NCI-H1436 treated with DMSO at 0.1 percent for 48 hours (cell line): Measurements from ENCODE around the gene CCDC3.
"Not testable (repeated sequence)": the region's sequence is repeated elsewhere in the genome, so short reads cannot be mapped to it uniquely, and the experiment has no call there.

ENCODE experiments used
- DNase-seq: peaks from one replicate; lab custom pipeline; 2025; lab: John Stamatoyannopoulos, UW

CCDC3 gene

GRCh38 chr10:13000431-13000830 is 1.1 kb downstream of the CCDC3 start:
- DNase-seq = no peak

- no peak for DNase-seq
Measured at GRCh38 chr10:12999849-13000248, 1.7 kb downstream of the CCDC3 start.

GRCh38 chr10:12995425-12995861 is 6.1 kb downstream of the CCDC3 start:
- no peak for DNase-seq

DNA sequence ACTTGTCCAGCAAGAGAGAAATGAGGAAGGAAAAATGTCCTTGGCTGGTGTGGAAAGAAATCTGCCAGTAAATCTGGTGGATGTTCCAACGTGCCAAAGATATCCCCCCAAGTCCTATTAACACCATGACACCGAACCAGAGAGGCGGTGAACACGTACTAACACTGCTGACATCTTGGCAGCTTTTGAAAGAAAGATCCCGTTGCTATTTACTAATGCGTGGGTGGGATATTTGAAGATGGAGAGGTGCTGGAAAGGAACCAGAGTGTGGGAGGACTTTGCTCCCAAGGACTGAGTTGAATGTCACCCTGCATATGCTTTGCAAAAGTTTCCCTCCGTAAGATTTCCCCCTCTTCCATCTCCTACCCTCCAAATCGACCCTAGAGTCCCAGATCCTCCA is 7.9 kb downstream of the CCDC3 start:
- no peak for DNase-seq

DNA sequence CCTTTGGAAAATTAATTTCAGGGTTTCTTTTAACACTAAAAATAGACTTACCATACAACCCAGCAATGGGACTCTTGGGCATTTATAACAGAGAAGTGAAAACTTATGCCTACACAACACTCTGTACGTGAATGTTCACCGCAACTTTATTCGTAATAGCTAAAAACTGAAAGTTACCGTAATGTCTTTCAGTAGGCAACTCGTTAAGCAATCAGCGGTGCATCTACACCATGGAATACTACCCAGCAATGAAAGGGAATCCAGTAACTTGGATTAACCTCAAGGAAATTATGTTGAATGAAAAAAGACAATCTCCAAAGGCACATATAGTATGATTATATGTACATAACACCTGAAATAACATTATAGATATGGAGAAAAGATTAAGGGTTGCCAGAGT is 16.2 kb downstream of the CCDC3 start:
- DNase-seq = no peak

GRCh38 chr10:12984165-12984747 is 17.3 kb downstream of the CCDC3 start:
- no peak for DNase-seq

- not testable (repeated sequence) for DNase-seq
Measured at GRCh38 chr10:12983568-12983967, 17.9 kb downstream of the CCDC3 start.

DNA sequence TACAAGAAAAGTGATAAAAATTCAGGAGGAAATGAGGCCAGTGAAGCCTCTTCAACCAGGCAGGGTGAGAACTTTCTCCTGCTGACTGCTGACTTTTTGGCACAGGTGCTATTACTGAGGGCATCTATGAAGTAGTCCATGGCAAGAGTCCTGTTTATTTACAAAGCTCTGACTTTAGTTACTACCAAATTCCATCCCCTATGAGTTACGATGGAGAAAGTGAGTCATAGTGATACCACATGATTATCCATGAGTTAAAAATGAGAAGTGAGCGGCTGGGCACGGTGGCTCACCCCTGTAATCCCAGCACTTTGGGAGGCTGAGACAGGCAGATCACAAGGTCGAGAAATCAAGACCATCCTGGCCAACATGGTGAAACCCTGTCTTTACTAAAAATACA is 19.9 kb downstream of the CCDC3 start:
- no peak for DNase-seq

- DNase-seq = no peak
Measured at GRCh38 chr10:12980713-12981306, 20.7 kb downstream of the CCDC3 start.

DNA sequence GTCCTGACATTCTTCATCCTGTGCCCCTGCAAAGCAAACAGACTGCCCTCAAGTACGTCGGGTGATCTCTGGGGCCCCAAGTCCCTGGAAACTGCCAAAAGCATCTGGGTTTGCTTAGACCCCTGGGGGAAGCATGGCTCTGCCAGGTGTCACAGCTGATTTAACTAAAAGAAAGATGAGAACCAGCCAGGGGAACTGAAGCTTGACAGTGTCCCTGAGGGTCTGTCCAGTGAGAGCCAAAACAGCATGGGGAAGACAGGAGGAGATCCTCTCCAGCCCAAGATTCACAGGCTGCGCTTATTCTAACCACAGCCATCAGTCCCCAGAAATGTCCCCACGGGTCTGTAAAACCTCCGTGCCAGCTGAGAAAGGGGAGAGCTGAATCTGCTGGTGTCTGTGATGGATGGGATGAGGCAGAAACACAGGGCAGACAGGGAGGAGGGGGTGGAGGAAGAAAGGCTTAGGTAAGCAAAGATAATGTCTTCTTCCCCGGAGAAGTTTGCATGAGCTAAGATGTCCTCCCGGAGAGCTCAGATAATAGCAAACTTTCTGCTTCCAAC is 21.3 kb downstream of the CCDC3 start:
- DNase-seq = no peak

DNA sequence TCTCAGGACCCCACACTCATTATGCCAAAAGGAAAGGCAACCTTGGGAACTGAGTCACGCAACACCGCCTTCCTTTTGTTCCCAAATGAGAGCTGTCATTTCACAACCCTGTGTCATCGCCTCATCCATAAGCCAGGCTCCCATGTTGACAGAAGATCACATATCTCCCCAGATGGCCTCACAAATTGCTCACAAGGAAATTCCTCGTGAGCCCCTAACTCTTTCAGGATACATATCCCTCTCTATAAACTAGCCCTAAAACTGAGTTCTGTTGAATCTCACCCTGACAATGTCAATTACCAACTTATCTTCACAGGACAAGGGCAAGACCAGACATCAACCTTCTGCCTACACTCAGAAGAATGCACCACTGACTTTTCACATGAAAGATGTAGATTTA is 22.6 kb downstream of the CCDC3 start:
- DNase-seq = no peak

- no peak for DNase-seq
Measured at GRCh38 chr10:12975906-12976305, 25.6 kb downstream of the CCDC3 start.

- no peak for DNase-seq
Measured at GRCh38 chr10:12975266-12975665, 26.2 kb downstream of the CCDC3 start.

- DNase-seq = no peak
Measured at GRCh38 chr10:12974491-12975199, 26.9 kb downstream of the CCDC3 start.

DNA sequence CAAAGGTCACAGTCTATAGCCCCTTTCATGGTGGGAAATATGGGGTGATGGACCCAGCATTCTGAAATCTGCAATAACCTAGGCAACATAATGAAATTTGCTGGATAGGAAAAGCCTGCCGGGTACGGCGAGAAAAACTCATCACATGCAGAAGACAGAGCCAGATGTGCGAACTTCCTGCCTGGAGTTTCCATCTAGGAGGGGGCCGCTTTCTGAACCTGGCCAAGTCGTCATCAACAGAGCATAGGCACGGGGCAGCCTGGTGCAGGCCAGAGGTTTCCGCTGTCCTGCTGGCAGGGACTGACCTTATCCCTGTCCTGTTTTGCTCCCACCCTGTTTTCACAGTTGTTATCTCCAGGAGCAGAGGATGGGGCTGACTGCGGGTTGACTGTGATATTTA is 27.4 kb downstream of the CCDC3 start:
- DNase-seq = no peak

GRCh38 chr10:12973149-12973718 is 28.3 kb downstream of the CCDC3 start:
- DNase-seq = no peak

DNA sequence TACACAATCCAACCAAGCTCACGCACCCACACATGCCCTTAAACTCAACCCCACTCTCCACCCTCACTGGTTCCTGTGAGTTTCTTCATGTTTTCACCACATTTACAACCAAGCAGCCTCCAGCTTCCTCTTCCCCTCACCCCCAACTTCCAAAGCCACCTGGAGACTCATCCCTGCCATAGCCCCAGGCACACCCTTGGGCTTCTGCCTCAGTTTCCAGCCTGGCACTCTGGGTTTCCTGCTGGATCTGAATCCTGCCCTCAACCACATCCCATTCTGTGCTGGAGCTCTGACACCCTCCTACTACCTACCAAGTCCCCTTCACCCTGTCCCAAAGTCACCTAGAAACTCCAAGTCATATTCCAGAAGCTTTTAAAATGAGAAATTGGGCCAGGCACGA is 29.4 kb downstream of the CCDC3 start:
- no peak for DNase-seq

DNA sequence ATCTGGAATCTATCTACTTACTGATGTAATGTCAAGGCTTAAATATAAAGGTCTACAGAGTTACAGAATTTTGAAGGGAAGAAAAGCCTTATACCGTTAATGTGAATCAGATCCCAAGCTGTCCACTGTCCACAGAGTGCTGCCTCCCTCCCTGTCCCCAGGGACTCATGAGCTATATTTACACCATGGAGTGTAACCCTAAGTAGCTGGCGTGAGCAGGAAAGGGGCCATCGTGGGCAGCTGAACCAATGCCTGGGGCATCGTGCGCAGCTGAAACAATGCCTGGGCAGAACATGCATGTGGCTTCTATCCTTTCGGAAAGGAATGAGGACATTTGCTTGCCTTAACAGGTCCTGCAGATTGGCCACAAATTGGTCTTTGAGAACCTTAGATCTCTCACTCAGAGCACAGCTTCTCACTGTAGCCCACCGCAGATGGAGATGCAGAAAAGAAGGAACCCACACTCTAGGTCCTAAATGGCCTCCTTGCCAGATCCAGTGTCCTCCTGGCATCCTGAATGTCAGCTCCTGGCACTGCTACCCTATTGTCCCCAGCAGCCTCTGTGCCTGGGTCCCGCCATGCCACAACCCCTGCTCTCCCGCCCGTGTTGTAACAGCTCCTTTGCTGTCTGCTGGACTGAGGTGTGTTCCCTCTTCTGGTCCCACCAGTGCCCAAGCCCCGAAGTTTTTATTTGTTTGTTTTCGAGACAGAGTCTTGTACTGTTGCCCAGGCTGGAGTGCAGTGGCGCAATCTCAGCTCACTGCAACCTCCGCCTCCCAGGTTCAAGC is 30.3 kb downstream of the CCDC3 start:
- no peak for DNase-seq

DNA sequence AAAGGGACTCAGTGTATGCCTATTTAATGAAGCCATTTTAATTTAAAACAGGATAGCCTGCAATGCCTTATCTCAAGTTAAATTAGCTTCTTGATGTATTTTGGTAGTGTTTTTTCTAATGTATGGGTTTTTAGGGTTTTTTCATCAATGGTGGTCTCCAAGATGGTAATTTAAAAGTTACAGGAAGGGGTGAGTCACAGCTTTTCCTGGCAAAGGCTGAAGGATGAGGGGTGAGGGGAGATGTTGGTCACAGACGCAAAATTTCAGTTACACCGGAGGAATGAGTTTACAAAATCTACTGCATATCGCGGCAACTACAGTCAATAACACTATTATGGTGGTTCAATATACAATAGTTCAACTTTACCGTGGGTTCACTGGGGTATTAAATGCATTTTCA is 31.6 kb downstream of the CCDC3 start:
- DNase-seq = no peak

- DNase-seq = no peak
Measured at GRCh38 chr10:12966067-12966466, 35.4 kb downstream of the CCDC3 start.

GRCh38 chr10:12965571-12965970 is 35.9 kb downstream of the CCDC3 start:
- no peak for DNase-seq

- no peak for DNase-seq
Measured at GRCh38 chr10:12962556-12962955, 39.0 kb downstream of the CCDC3 start.
